Lower lobe of right lung (tissue), 2 donors: Measurements from ENCODE around the gene ZSCAN5A. TPM values are rescaled to one million over a fixed set of nuclear protein-coding genes. Genes with fewer than 3 reads are reported as not detected.
"Not testable (repeated sequence)": the region's sequence is repeated elsewhere in the genome, so short reads cannot be mapped to it uniquely, and the experiment has no call there.

Experiments used
- ATAC-seq, 2 donors: fragments of 200-7000 bp; cut with Tn5 transposase; one replicate each; pipeline ENCODE4 v1.9.1; 2020 to 2022; ENCODE audit warnings: mild to moderate bottlenecking in 2 of 2, moderate library complexity in 2 of 2
- DNase-seq: peaks from one replicate; pipeline ENCODE4 v3.0.0-alpha.2; 2020
- H3K27ac ChIP-seq: fragments of 200-600 bp; one replicate; pipeline ENCODE4 v1.8.0; 2022
- H3K27me3 ChIP-seq: fragments of 200-600 bp; one replicate; pipeline ENCODE4 v1.8.0; 2022; ENCODE audit warnings: low read depth
- H3K36me3 ChIP-seq: fragments of 200-600 bp; one replicate; pipeline ENCODE4 v1.8.0; 2022; ENCODE audit warnings: mild to moderate bottlenecking
- H3K4me1 ChIP-seq: fragments of 200-600 bp; one replicate; pipeline ENCODE4 v1.8.0; 2022
- H3K4me3 ChIP-seq: fragments of 200-600 bp; one replicate; pipeline ENCODE4 v1.8.0; 2022; ENCODE audit warnings: mild to moderate bottlenecking
- H3K9me3 ChIP-seq: fragments of 200-600 bp; one replicate; pipeline ENCODE4 v1.8.0; 2022
- CTCF ChIP-seq: fragments of 200-600 bp; IDR thresholded peaks from one replicate; pipeline ENCODE4 v1.8.0; 2022; ENCODE audit warnings: antibody characterized with exemption, mild to moderate bottlenecking
- intact Hi-C: fragments of 100-400 bp; cut with DNase I; formaldehyde crosslinking; loops from one replicate; pipeline ENCODE4 v1.11.0; 2022
- total RNA-seq: library from RNA; stranded (reverse); fragmentation: NEBNext Ultra II Directional; extraction: Animal tissue kit (Norgen Biotek cat#: 25700); gene quantifications from one replicate; pipeline ENCODE4 v1.2.1, GENCODE V29; 2021
- donor health status: DM: no; HTN: yes; CAD: no; lungs with severe emphysema.

ZSCAN5A gene
- total RNA-seq, 1 donor from 2014 or later = 16.7 TPM

- H3K4me1 ChIP-seq = no peaks in the 10 kb centered on the region
- no peak for DNase-seq
- no peaks in the 10 kb centered on the region for H3K36me3 ChIP-seq
- intact Hi-C loops = no loop called here
- H3K27ac ChIP-seq = no peak overlapping the region
- ATAC-seq = no peak
- no peak for TF ChIP-seq CTCF
- H3K9me3 ChIP-seq = no peaks in the 10 kb centered on the region
- H3K4me3 ChIP-seq = no peak overlapping the region
- H3K27me3 ChIP-seq = peaks cover 13% of the 10 kb centered on the region
These were observed 136.9 kb downstream of the ZSCAN5A start for GRCh38 chr19:56177564-56178243.

- no peaks in the 10 kb centered on the region for H3K9me3 ChIP-seq
- intact Hi-C loops = no loop called here
- peaks cover 13% of the 10 kb centered on the region for H3K27me3 ChIP-seq
- no peak overlapping the region for H3K4me3 ChIP-seq
- no peak for ATAC-seq
- no peaks in the 10 kb centered on the region for H3K36me3 ChIP-seq
- TF ChIP-seq CTCF = no peak
- H3K4me1 ChIP-seq = peaks cover under 1% of the 10 kb centered on the region
- H3K27ac ChIP-seq = no peak overlapping the region
- DNase-seq = no peak
These were observed 137.8 kb downstream of the ZSCAN5A start for GRCh38 chr19:56176881-56177280.

GRCh38 chr19:56176310-56176709, 138.3 kb downstream of the ZSCAN5A start:
- H3K36me3 ChIP-seq, H3K9me3 ChIP-seq, H3K4me1 ChIP-seq, H3K4me3 ChIP-seq, ATAC-seq, intact Hi-C loops, H3K27ac ChIP-seq, DNase-seq: not testable (repeated sequence)
- H3K27me3 ChIP-seq = peaks cover 13% of the 10 kb centered on the region

GRCh38 chr19:56175861-56176307, 138.8 kb downstream of the ZSCAN5A start, which contains the start of gene GALP:
Gene GALP (plus strand): TSS chr19:56176008. CDS start chr19:56177109, 1,101 bp downstream.
- H3K4me1 ChIP-seq, H3K9me3 ChIP-seq, ATAC-seq, H3K36me3 ChIP-seq, H3K4me3 ChIP-seq, H3K27ac ChIP-seq, DNase-seq, intact Hi-C loops: not testable (repeated sequence)
- H3K27me3 ChIP-seq = peaks cover 13% of the 10 kb centered on the region

GRCh38 chr19:56174550-56174949, 140.1 kb downstream of the ZSCAN5A start:
- H3K4me3 ChIP-seq = no peak overlapping the region
- no peak overlapping the region for H3K27ac ChIP-seq
- no peak for TF ChIP-seq CTCF
- peaks cover 13% of the 10 kb centered on the region for H3K27me3 ChIP-seq
- intact Hi-C loops = no loop called here
- no peak for DNase-seq
- H3K4me1 ChIP-seq = peaks cover 8% of the 10 kb centered on the region
- H3K36me3 ChIP-seq = no peaks in the 10 kb centered on the region
- no peak for ATAC-seq
- H3K9me3 ChIP-seq = no peaks in the 10 kb centered on the region

- Histone ChIP-seq H3K4me1 (peaks cover 8% of the 10 kb centered on the region), H3K27me3 (peaks cover 13% of the 10 kb centered on the region), H3K4me3 (no peak overlapping the region), H3K9me3 (no peaks in the 10 kb centered on the region), H3K27ac (no peak overlapping the region), H3K36me3 (no peaks in the 10 kb centered on the region)
- ATAC-seq (no peak), DNase-seq (no peak)
- intact Hi-C loops = no loop called here
- no peak for TF ChIP-seq CTCF
These were observed 140.6 kb downstream of the ZSCAN5A start for GRCh38 chr19:56174086-56174485.

Other genes with a start within 250 kb of the ZSCAN5A start
- 32.4 TPM for gene ZNF787, start 193.5 kb downstream of the ZSCAN5A start, total RNA-seq
- 38.7 TPM for gene ZNF444, start 173.6 kb downstream of the ZSCAN5A start, total RNA-seq
- not detected for gene GALP, start 138.8 kb downstream of the ZSCAN5A start, total RNA-seq
- gene ZSCAN5B, start 117.1 kb downstream of the ZSCAN5A start, total RNA-seq = not detected
- gene ZSCAN5C, start 112.6 kb downstream of the ZSCAN5A start, total RNA-seq = not detected
- 1.3 TPM for gene EDDM13, start 42.1 kb downstream of the ZSCAN5A start, total RNA-seq
- 4.3 TPM for gene ZNF582, start 78.7 kb upstream of the ZSCAN5A start, total RNA-seq
- gene ZNF583, start 89.5 kb upstream of the ZSCAN5A start, total RNA-seq = 7.2 TPM
- gene ZNF667, start 162.5 kb upstream of the ZSCAN5A start, total RNA-seq = 1.4 TPM
- gene ZNF471, start 193.0 kb upstream of the ZSCAN5A start, total RNA-seq = 7.6 TPM
- 6.4 TPM for gene ZFP28, start 224.1 kb upstream of the ZSCAN5A start, total RNA-seq